H1 (cell line): Measurements from ENCODE around the gene GSG1L. TPM values are rescaled to one million over a fixed set of nuclear protein-coding genes. Genes with fewer than 3 reads are reported as not detected.

ENCODE experiments used
- BACH1 ChIP-seq: IDR thresholded peaks from 2 replicates; pipeline ENCODE4 v1.6.1; 2012; ENCODE audit warnings: low read length, improper control_type of control experiment
- CBX5 ChIP-seq: fragments of 300-800, 300-1000 bp; sonication (generic); IDR thresholded peaks from 2 replicates; pipeline ENCODE4 v1.7.1; 2016; ENCODE audit warnings: antibody characterized with exemption, low read length, low read depth
- CHD1 ChIP-seq: IDR thresholded peaks from 2 replicates; pipeline ENCODE4 v1.6.1; 2012; ENCODE audit warnings: low read depth, low read length, improper control_type of control experiment
- SUZ12 ChIP-seq: fragments of 200-600 bp; sonication (generic); IDR thresholded peaks from 2 replicates; pipeline ENCODE4 v1.6.1; 2012; ENCODE audit warnings: mild to moderate bottlenecking, inconsistent platforms, low read length, moderate library complexity, mixed read lengths
- polyA plus RNA-seq, 7 experiments: library from polyadenylated mRNA; depleted of rRNA in 3 of 7; stranded (reverse) in 5 of 7; unstranded in 2 of 7; fragments of >200 nt in 5 of 7; fragments of 200-250 nt in 2 of 7; gene quantifications; 1 replicate in 5 of 7; 2 replicates in 1 of 7; 4 replicates in 1 of 7; pipeline versions ENCODE4 v1.2.1 to v1.2.3, GENCODE V29; 2011 to 2013; ENCODE audit warnings: missing spikeins in 2 of 7, mixed read lengths in 2 of 7
- total RNA-seq: library from RNA; stranded (reverse); fragmentation: NEBNext Ultra II Directional; extraction: Animal tissue kit (Norgen Biotek cat#: 25700); gene quantifications from 2 replicates; pipeline ENCODE4 v1.2.1, GENCODE V29; 2021
- TF ChIP-seq, protein P1 (sequence below): fragments of 300-600 bp; sonication (generic); IDR thresholded peaks from 2 replicates; pipeline ENCODE4 v1.7.1; 2012; ENCODE audit warnings: low read length, moderate library complexity, mild to moderate bottlenecking, inconsistent platforms; ENCODE audit not compliant: insufficient replicate concordance
- TF ChIP-seq, protein P2 (sequence below): IDR thresholded peaks from 2 replicates; pipeline ENCODE4 v1.6.1; 2011; ENCODE audit warnings: low read length, improper control_type of control experiment

The GSG1L gene
- total and polyA plus RNA-seq, 2 of the 8 experiments (the other 6 are each of a cell fraction or from before 2014, with no cell fraction given): 0.71 to 1.1 TPM

DNA sequence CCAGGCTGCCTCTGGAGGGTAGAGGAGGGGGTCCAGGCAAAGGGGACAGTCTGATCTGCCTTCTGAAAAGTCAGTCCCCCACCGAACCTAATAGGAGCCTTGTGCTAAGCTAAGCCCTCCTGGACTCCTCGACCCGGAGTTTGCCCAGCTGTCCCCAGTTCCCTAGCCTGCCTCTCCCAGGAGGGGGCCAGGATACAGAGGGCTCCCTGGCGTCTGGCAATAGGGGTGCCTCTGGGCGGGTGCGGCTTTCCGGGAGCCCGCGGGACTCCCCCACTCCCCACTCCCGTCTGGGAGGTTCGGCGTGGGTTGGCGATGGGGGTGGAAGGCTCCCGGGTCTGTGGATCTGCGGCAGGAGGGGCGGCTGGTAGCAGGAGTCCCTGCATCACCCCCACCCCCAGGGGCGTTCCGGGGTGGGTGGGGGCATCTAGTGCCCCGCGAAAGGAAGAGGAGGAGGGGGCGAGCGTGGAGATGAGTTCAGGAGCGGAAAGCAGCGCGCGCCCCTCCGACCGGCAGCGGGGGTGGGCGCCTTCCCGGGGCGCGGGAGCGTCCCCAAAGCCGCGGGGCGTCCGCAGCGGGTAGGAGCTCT lies 1.2 kb downstream of the GSG1L start (continued):
- TF ChIP-seq, protein P1, sequence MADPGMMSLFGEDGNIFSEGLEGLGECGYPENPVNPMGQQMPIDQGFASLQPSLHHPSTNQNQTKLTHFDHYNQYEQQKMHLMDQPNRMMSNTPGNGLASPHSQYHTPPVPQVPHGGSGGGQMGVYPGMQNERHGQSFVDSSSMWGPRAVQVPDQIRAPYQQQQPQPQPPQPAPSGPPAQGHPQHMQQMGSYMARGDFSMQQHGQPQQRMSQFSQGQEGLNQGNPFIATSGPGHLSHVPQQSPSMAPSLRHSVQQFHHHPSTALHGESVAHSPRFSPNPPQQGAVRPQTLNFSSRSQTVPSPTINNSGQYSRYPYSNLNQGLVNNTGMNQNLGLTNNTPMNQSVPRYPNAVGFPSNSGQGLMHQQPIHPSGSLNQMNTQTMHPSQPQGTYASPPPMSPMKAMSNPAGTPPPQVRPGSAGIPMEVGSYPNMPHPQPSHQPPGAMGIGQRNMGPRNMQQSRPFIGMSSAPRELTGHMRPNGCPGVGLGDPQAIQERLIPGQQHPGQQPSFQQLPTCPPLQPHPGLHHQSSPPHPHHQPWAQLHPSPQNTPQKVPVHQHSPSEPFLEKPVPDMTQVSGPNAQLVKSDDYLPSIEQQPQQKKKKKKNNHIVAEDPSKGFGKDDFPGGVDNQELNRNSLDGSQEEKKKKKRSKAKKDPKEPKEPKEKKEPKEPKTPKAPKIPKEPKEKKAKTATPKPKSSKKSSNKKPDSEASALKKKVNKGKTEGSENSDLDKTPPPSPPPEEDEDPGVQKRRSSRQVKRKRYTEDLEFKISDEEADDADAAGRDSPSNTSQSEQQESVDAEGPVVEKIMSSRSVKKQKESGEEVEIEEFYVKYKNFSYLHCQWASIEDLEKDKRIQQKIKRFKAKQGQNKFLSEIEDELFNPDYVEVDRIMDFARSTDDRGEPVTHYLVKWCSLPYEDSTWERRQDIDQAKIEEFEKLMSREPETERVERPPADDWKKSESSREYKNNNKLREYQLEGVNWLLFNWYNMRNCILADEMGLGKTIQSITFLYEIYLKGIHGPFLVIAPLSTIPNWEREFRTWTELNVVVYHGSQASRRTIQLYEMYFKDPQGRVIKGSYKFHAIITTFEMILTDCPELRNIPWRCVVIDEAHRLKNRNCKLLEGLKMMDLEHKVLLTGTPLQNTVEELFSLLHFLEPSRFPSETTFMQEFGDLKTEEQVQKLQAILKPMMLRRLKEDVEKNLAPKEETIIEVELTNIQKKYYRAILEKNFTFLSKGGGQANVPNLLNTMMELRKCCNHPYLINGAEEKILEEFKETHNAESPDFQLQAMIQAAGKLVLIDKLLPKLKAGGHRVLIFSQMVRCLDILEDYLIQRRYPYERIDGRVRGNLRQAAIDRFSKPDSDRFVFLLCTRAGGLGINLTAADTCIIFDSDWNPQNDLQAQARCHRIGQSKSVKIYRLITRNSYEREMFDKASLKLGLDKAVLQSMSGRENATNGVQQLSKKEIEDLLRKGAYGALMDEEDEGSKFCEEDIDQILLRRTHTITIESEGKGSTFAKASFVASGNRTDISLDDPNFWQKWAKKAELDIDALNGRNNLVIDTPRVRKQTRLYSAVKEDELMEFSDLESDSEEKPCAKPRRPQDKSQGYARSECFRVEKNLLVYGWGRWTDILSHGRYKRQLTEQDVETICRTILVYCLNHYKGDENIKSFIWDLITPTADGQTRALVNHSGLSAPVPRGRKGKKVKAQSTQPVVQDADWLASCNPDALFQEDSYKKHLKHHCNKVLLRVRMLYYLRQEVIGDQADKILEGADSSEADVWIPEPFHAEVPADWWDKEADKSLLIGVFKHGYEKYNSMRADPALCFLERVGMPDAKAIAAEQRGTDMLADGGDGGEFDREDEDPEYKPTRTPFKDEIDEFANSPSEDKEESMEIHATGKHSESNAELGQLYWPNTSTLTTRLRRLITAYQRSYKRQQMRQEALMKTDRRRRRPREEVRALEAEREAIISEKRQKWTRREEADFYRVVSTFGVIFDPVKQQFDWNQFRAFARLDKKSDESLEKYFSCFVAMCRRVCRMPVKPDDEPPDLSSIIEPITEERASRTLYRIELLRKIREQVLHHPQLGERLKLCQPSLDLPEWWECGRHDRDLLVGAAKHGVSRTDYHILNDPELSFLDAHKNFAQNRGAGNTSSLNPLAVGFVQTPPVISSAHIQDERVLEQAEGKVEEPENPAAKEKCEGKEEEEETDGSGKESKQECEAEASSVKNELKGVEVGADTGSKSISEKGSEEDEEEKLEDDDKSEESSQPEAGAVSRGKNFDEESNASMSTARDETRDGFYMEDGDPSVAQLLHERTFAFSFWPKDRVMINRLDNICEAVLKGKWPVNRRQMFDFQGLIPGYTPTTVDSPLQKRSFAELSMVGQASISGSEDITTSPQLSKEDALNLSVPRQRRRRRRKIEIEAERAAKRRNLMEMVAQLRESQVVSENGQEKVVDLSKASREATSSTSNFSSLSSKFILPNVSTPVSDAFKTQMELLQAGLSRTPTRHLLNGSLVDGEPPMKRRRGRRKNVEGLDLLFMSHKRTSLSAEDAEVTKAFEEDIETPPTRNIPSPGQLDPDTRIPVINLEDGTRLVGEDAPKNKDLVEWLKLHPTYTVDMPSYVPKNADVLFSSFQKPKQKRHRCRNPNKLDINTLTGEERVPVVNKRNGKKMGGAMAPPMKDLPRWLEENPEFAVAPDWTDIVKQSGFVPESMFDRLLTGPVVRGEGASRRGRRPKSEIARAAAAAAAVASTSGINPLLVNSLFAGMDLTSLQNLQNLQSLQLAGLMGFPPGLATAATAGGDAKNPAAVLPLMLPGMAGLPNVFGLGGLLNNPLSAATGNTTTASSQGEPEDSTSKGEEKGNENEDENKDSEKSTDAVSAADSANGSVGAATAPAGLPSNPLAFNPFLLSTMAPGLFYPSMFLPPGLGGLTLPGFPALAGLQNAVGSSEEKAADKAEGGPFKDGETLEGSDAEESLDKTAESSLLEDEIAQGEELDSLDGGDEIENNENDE: no peak
- TF ChIP-seq CBX5 (no peak), SUZ12 (peak; percentile 28; the same call in 1 of the 2 replicates), CHD1 (no peak), BACH1 (no peak)
- TF ChIP-seq, protein P2, sequence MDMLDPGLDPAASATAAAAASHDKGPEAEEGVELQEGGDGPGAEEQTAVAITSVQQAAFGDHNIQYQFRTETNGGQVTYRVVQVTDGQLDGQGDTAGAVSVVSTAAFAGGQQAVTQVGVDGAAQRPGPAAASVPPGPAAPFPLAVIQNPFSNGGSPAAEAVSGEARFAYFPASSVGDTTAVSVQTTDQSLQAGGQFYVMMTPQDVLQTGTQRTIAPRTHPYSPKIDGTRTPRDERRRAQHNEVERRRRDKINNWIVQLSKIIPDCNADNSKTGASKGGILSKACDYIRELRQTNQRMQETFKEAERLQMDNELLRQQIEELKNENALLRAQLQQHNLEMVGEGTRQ: no peak
